DMS79 treated with DMSO at 0.1 percent for 48 hours (cell line): ENCODE results near the gene DLGAP4.
"Not testable (repeated sequence)": the region's sequence is repeated elsewhere in the genome, so short reads cannot be mapped to it uniquely, and the experiment has no call there.

Source experiments
- DNase-seq: peaks from one replicate; lab custom pipeline; 2025; lab: John Stamatoyannopoulos, UW

DLGAP4 gene

DNA sequence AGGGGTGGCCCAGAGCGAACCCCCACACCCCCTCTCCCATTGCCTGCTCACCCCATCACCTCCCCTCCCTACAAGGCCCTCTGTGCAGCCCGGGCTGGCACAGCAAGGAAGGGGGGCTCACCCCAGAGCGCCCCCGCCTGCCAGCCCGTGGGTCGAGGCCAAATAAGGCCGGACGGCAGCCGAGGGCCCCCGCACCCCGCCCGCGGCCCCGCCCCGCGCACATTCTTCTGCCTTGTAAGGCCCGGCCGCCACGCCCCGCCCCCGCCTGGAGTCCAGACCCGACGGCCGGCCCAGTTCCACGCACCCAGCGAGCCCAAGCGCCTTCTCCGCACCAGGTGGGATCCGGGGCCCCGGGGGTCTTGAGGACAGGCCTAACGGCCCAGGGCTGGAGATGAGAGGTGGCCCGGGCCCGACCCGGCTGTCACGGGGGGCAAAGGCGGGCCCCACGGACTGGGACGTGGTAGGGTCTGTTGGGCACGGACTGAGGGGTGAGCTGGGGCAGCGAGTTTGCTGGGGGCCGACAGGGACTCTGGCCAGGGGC is 235.2 kb downstream of the DLGAP4 start, which contains the start of gene MYL9:
TSS of gene MYL9 (plus strand) at position 293 of the 541 bp plus-strand sequence. CDS start 3,366 bp downstream, outside the sequence.
- no peak for DNase-seq

DNA sequence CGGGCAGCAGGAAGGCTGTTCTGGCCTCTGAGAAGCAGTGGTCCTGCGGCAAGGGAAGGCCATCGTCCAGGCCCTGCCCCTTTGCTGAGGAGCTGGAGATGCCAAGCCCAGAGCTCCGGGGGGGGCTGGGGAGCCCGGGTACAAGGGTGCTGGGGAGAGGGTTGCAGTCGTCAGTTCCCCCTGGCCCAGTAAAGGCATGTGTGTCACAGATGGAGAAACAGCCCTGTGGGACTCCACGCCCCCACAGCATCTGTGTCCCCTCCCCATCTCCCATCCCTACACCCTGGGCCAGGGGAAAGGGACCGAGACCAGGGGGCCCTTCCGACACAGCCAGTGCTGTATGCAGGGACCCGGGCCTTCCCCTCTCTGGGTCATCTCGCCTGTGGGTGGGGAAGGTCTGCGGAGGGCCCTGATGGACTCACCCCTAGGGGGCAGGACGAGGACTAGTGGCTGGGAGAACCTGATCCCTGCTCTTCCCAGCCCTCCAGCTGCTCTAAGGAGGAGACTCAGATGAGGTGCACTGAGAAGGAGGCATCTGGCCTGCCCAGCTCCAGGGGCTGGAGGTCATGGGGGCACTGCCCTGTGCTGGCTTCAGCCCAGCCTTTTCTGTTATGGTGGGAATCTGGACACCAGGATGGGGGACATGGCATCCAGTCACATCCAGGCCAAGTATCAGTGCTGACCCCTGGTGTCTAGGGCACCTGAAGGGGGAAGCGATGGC is 235.8 kb downstream of the DLGAP4 start:
- DNase-seq: no peak

DNA sequence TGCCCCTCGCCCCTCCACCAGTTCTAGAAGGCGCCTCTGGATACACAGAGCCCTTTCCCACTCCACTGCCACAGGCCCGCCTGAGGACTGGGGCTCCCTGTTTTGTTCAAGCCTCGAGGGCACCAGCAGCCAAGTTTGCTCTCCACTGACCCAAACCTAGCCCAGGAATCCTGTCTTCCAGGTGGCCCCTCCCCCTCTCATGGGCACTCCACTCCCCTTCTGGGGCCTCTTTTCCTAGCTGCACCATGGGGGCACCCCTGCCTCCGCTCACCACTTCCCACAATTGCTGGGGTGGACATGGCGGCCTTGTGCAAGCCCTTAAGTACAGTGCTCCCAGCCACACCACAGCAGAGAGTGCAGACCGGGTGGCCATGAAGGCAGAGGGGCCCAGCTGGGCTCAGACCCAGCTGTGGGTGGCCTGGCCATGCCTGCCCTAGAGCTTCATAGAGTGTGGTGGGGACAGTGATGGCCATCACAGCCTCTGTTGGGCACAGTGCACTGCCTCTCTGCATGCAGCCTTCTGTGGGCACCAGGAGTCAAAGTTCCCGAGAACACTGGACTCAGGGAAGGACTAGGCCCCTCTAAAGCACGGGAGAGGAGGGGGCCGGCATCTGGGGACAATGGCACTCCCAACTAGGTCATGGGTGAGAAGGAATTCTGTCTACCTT is 236.5 kb downstream of the DLGAP4 start:
- DNase-seq: no peak

DNA sequence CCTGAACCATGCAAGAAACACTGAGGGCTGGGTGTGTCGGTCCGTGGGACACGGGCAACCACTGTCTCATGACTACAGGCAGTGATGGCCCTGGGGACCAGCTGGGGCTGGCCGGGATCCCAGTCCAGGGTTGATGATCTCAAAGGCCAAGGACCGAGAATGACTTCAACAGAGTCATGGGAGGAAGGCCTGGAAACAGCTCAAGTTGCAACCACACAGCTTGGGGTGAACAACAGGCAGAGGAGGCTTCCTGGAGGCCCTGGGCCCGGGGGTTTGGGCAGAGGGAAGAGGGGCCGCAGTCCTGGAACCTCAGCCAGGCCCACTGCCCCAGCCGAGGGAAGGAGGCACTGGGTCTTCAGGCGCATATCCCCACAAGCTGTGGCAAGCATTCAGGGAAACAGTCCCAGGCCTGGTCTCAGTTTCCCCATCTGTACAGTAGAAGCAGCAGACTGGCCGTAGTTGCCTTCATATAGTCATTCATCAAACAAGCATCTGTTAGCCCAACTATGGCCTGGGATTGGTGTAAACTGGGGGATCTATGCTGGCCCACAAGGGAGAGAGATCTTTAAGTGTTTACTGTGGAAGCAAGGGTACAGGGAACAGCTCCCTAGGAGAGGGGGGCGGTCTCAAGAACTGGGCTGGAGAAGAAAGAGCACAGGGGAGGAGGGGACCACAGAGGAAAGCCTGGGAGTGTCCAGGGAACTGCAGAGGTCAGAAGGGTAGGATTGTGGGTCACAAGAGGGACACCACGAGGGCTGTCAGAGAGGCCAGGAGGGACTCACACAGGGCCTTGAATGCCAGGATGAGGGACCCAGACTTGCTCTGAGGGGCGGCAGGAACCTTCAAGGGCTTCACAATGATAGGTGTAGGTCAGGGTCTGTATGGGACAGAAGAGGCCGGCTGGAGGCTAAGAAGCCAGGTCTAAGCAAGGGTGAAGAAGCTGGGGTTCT is 237.3 kb downstream of the DLGAP4 start:
- DNase-seq: no peak

DNA sequence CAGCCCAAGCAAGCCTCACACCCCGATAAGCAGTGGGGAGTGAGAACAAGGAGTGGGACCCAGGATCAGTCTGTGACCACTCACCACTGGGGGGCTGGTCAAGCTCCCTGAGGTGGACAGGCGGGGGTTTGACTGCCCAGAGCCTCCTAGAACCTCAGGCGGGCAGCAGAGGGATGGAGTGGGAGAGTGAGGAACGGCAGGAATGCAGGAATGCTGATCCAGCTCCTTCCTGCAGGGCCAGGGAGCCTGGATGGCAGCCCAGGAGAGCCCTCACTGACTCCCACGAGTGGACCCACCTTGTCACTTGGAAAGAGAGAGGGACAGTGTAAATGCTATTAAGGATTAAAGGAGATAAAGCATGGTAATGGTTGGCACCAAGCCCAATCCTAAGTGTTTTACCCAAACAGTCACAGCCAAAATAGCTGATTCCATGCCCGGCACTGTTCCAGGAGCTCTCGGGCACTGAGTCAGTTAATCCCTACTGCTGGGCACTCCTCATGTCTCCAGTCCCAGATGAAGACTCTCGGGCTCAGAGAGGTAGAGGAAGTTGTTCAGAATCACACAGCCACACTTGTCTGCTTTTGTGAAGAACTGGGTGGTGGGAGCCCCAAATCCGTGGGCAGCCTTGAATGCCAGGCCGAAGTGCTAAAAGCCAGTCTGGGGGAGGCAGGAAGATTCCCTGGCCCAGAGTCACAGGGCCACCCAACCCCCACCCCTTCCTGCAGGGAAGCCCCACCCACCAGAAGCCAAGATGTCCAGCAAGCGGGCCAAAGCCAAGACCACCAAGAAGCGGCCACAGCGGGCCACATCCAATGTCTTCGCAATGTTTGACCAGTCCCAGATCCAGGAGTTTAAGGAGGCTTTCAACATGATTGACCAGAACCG is 238.2 kb downstream of the DLGAP4 start:
- peak; percentile 18 for DNase-seq

DNA sequence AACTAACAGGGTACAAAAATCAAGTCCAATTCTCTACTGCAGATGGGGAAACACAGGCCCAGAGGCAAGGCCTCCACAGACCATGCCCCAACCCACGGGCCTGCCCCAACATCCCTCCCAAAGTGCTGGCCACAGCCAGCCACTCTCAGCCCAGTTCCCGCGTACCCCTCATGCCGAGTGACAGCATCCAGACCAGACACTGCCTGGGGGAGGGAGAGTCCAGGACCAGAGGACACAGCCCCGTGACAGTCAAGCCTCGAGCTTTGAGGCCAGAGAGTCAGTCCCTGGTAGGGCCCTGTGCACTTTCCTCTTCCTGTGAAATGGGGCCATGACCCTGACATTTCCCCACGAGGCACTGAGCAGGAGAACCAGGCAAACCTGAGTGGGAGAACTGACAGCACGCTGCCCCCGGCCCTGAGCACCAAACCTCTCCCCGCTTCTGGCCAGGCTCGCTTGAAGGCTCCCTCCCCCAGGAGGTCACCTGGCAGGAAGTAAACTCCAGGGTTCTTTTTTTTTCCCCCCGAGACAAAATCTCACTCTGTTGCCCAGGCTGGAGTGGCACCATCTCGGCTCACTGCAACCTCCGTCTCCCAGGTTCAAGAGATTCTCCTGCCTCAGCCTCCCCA is 240.1 kb downstream of the DLGAP4 start:
- DNase-seq: no peak

DNA sequence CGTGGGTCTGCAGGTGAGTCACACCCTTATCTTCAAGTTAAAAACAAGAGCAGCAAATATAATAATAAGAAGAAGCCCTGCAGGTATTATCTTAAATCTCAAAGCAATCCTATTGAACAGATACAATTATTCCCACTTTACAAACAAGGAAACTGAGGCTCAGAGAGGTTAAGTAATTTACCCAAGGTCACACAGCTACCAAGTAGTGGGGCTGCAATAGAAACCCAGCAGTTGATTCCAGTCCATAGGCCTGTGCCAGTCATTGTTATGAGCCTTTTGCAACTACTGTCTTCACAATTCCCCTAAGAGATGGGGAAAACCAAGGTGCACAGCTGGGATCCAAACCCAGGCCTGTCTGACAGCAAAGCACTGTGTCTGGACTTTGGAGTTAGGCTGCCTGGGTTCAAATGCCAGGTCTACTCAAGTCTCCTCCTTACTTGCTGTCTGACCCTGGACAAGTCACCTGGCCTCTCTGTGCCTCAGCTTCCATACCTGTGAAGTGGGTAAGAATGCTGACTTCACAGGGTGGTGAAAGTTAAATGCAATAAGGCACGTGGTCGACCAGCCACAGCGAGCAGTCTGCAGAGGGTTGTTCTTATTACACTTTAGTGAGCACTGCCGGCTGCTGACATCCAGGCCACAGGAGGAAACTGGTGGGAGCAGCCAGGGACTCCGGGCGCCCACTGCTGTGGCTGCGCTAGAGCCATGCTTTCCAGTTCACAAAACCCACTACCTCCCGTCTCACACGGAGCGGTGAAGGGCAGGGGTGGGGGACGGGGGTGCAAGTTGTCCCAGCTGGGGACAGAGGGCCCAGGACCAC is 241.3 kb downstream of the DLGAP4 start:
- no peak for DNase-seq

DNA sequence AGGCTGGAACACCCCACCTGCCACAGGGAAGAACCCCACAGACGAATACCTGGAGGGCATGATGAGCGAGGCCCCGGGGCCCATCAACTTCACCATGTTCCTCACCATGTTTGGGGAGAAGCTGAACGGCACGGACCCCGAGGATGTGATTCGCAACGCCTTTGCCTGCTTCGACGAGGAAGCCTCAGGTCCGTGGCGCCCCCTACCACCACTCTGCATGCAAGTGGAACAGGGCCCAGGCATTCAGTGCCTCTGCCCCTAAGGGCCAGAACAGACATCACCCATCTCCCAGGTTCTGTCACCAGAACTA is 241.8 kb downstream of the DLGAP4 start:
- DNase-seq: no peak

DNA sequence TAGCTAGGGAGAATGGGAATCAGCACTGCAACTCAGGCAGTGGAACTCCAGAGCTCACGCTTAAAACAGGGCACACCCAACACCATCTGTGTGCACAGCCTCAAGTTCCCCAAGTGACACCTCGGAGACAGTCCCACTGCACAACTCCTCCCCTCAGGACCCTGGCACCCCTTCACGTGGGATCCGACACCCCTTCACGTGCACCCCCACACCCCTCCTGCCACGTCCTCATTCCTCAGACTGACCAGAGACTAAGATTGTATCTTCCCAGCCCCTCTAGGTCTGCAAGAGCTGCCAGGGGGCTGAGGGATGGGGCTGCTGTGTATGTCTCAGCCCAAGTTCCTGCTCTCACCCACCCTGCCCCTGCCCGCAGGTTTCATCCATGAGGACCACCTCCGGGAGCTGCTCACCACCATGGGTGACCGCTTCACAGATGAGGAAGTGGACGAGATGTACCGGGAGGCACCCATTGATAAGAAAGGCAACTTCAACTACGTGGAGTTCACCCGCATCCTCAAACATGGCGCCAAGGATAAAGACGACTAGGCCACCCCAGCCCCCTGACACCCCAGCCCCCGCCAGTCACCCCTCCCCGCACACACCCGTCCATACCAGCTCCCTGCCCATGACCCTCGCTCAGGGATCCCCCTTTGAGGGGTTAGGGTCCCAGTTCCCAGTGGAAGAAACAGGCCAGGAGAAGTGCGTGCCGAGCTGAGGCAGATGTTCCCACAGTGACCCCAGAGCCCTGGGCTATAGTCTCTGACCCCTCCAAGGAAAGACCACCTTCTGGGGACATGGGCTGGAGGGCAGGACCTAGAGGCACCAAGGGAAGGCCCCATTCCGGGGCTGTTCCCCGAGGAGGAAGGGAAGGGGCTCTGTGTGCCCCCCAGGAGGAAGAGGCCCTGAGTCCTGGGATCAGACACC is 242.8 kb downstream of the DLGAP4 start:
- no peak for DNase-seq

DNA sequence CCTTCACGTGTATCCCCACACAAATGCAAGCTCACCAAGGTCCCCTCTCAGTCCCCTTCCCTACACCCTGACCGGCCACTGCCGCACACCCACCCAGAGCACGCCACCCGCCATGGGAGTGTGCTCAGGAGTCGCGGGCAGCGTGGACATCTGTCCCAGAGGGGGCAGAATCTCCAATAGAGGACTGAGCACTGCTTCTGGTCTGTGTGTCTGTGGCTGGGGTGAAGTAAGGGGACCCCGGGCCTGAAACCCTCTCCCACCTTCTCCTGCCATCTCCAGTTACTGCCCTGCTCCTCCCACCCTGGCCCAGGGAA is 243.4 kb downstream of the DLGAP4 start:
- no peak for DNase-seq

DNA sequence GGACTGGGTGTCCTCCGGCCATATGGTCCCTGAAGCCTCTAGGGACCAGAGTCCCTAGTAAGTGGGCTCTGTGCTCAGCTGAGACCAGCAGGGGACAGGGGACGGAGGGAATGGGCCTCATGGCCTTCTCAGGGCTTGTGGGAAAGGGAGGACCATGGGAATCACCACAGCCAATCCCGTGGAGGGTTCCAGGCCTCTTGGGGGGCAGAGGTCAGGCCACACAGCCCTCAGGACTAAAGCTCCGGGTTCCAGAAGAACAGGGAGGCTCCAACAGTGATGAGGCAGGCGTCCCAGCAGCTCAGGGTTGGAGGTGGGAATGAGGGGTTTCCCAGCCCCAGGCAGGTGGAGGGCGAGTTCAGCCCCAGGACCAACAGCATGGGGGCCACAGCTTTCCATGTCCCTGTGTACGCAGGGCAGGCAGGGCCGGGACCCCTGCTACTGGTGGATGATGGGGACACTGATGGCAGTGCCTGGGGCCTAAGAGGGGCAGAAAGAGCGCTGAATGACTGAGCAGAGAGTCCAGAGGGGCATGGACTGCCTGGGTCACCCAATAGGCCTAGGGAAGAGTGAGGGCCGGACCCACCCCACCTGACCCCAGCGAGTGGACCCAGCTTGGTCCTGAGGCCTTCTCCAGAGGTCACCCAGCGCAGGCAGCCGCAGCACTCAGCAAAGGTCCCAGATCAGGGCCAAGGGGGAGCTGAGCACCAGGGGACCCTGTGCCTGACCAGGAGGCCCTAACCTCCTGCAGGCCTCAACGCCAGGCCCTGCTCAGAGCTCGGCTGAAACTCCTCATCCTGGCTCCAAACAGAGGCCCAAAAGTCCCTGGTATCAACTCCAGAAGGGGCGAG is 244.0 kb downstream of the DLGAP4 start:
- no peak for DNase-seq

DNA sequence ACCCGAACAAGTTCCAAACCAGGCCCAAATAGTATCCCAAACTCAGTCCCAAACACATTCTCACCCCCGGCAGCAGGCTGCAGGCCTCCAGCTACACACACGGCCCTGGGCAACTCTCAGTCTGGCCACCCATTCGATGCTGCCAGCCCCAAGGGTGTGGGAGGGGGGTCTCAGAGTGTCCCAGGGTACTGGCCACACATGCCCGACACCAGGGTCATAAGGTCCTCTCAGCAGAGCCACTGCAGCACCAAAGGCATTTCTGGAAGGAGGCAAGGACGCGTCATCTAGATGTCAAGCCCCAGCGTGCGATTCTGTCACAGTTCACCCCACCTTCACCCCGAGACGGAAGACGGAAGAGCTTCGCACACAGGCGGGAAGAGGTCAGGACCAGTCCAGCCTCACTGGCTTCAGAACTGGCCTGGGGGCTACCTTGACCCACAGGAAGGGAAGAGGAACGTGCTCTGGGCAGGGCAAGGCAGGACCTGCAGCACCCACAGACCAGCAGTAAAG is 244.7 kb downstream of the DLGAP4 start:
- DNase-seq: no peak

DNA sequence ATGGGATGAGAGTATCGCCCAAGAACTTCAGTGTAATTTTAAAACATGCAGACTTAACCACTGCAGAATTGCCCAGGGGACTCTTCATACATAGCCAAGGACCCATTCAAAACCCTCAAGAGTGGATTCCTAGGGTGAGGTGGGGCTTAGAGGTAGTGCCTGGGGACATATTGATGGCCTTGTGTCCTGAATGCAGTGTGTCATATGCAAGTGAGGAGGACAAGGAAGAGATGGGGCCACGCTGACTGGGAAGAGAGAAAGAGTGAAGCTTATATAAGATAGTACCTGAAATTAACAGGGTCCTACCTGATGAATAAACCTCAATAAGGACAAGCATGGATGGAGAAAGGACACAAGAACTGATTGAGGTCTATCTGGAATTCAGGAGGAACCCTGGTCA is 249.1 kb downstream of the DLGAP4 start:
- DNase-seq: no peak

DNA sequence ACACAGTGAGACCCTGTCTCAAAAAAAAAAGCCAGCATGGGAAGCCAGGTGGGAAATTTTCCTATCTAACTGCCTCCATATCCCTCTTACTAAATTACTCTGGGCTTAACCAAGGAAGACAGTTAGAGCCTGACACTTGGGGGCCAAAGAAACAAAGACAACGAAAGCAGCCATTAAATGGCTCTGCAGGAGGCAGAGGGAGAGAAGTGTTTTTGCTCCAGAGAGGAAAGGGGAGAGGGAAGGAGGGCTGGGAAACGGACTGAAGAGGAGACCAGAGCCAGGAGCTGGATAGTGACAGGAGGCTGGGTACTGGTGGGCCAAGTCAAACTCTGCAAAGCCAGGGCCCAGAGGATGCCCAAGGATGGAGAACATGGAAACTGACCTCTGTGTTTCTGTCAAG is 256.6 kb downstream of the DLGAP4 start:
- no peak for DNase-seq

DNA sequence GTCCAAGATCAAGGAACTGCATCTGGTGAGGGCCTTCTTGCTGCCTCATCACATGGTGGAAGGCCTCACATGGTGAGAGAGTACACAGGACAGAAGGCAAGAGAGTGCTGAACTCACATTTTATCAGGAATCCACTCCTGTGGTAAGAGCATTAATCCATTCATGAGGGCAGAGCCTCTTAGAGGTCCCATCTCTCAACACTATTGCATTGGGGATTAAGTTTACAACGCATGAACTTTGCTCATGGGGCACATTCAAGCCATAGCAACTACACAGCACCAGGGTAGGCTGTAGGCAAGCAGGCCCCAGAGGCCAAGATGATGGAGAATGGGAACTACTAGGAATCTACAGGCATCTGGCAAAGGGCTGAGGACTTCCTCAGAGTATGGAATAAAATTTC is 257.2 kb downstream of the DLGAP4 start:
- DNase-seq: no peak

DNA sequence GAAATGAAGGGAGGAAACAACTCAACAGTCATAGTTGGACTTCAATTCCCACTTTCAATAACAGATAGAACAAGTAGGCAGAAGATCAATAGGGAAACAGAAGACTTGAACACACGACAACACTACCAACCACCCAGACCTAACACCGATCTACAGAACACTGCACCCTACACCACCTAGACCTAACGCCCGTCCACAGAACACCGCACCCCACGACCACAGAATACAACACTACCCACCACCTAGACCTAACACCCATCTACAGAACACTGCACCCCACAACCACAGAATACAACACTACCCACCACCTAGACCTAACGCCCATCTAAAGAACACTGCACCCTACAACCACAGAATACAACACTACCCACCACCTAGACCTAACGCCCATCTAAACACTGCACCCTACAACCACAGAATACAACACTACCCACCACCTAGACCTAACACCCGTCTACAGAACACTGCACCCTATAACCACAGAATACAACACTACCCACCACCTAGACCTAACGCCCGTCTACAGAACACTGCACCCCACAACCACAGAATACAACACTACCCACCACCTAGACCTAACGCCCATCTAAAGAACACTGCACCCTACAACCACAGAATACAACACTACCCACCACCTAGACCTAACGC is 258.1 kb downstream of the DLGAP4 start:
- not testable (repeated sequence) for DNase-seq

DNA sequence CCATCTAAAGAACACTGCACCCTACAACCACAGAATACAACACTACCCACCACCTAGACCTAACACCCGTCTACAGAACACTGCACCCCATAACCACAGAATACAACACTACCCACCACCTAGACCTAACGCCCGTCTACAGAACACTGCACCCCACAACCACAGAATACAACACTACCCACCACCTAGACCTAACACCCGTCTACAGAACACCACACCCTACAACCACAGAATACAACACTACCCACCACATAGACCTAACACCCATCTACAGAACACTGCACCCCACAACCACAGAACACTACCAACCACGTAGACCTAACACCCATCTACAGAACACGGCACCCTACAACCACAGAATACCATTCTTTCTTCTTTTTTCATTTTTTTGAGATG is 258.6 kb downstream of the DLGAP4 start:
- not testable (repeated sequence) for DNase-seq
